RWPE1 (cell line): ENCODE data around the gene RXFP2.

Source experiments
- CTCF ChIA-PET: fragments of 350-600 bp; sonication (Branson Sonifier 250); formaldehyde crosslinking; extraction: SDS; loops from one replicate; lab custom pipeline; 2021; lab: Yijun Ruan, JAX
- POLR2A ChIA-PET: fragments of 400-600 bp; formaldehyde crosslinking; extraction: SDS; loops from one replicate; lab custom pipeline; 2020; ENCODE audit warnings: antibody characterized with exemption; ENCODE audit not compliant: low non-redundant PET; lab: Yijun Ruan, JAX
- DNase-seq: peaks from one replicate; pipeline ENCODE4 v3.0.0; 2012; ENCODE audit warnings: low spot score
- H3K27ac ChIP-seq: fragments of 450-650 bp; 2 replicates; pipeline ENCODE4 v1.5.1; 2017
- TF ChIP-seq, protein P1 (sequence below): fragments of 450-650 bp; conservative IDR thresholded peaks from 2 replicates; pipeline ENCODE4 v1.5.1; 2017; ENCODE audit warnings: low read depth, mild to moderate bottlenecking

The RXFP2 gene

DNA sequence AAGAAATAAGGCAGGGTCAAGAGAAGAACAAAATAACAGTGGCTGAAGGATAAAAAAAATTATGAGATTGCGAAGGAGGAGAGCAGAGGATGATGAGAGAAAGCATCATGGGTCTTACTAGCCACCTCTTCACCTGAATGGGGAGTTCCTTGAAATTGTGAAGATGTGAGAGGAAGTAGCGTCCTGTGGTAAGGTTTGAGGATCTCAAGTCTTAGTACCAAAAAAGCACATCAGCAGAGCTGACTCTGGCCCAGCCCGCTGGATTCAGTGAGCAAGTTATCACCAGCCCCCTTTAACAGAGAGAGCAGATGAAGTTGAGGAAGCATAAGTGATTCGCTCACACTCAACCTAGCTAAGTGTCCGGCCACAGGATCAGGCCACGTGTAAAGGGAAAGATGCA is 61.8 kb downstream of the RXFP2 start:
- TF ChIP-seq, protein P1, sequence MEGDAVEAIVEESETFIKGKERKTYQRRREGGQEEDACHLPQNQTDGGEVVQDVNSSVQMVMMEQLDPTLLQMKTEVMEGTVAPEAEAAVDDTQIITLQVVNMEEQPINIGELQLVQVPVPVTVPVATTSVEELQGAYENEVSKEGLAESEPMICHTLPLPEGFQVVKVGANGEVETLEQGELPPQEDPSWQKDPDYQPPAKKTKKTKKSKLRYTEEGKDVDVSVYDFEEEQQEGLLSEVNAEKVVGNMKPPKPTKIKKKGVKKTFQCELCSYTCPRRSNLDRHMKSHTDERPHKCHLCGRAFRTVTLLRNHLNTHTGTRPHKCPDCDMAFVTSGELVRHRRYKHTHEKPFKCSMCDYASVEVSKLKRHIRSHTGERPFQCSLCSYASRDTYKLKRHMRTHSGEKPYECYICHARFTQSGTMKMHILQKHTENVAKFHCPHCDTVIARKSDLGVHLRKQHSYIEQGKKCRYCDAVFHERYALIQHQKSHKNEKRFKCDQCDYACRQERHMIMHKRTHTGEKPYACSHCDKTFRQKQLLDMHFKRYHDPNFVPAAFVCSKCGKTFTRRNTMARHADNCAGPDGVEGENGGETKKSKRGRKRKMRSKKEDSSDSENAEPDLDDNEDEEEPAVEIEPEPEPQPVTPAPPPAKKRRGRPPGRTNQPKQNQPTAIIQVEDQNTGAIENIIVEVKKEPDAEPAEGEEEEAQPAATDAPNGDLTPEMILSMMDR = no peak
- ChIA-PET CTCF (no interaction called here), POLR2A (no interaction called here)
- no peak for DNase-seq
- no peak overlapping the region for H3K27ac ChIP-seq

DNA sequence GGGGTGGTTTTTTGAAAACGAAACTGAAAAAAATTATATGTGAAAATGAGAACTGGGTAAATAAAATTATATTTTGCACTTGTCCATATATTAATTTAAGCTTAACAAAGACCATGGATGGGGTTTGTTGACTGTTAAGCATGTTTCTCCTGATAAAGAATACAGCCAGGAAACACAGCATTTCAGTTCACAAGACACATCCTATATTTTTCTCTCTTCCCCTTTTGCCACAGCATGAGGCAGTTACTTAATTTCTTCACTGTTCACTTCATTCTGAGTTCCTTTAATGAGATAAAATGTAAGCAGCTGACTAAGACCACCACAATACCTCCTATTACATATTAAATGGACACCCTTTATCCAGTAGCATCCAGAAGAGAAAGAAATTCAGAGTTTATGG is 64.0 kb downstream of the RXFP2 start:
- ChIA-PET CTCF (interaction anchor here (0.7 kb wide), 1 partner anchor 29 kb away, joined by 3 read pairs; no protein-coding TSS in a partner anchor), POLR2A (no interaction called here)
- H3K27ac ChIP-seq = no peak overlapping the region
- TF ChIP-seq, protein P1 = no peak
- no peak for DNase-seq

DNA sequence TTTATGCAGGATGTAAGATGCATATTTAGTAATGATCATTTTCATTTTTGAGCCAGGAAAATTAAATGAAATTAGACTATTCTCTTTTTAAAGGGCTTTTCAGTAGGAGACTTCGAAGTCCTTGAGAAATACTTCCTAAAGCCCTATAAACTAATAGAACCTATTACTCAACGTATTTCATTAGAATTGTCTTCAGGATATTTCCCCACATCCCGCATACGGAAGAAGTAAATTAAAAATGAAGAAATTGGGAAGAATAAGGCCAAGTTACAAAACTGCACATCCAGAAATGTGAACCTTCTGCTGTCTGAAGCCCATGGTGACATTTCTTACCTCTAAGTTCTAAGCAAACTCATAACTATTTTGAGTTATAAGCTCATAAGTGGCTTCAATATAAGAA is 66.5 kb downstream of the RXFP2 start:
- CTCF ChIA-PET = no interaction called here
- H3K27ac ChIP-seq = no peak overlapping the region
- POLR2A ChIA-PET = no interaction called here
- no peak for DNase-seq
- TF ChIP-seq, protein P1 = no peak

DNA sequence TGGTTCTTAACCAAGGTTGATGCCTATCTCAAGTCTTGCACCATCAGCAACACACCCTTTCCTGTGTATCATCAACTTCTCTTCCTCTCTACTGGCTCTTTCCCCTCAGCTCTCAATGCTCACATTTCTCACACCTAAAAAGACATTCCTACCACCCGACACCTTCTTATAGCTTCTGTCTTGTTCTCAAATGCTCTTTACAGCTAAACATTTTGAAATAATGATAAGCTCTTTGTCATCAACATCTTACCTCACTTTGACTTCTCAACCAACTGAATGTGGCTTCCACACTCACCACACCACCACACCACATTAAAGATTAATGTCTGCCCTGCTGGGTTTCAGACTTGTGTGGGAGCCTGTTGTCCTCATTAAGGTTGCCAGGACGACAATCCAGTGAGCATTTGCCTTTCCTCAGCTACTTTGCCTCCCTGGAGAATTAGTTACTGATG is 67.8 kb downstream of the RXFP2 start:
- no peak for DNase-seq
- POLR2A ChIA-PET = no interaction called here
- TF ChIP-seq, protein P1 = no peak
- CTCF ChIA-PET = interaction anchor here (0.6 kb wide), 1 partner anchor 1572 kb away, joined by 7 read pairs; no protein-coding TSS in a partner anchor
- no peak overlapping the region for H3K27ac ChIP-seq

DNA sequence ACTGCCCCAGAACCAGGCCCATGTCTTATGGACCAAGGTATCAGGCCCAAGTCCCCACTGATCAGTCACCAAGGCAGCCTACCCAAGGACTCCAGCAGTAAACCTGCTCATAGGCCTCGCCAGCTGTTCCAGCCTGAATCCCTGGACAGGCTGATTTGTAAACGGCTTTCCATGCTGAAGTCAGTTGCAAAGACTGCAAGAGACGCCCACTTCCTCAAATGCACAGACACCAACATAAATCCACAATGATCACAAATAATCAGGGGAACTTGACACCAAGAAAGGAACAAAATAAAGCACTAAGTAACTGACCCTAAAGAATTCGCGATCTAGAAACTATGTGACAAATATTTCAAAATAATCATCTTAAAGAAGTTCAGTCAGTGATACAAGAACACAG is 75.2 kb downstream of the RXFP2 start:
- POLR2A ChIA-PET = no interaction called here
- DNase-seq = no peak
- TF ChIP-seq, protein P1 = no peak
- no peak overlapping the region for H3K27ac ChIP-seq
- CTCF ChIA-PET = no interaction called here

DNA sequence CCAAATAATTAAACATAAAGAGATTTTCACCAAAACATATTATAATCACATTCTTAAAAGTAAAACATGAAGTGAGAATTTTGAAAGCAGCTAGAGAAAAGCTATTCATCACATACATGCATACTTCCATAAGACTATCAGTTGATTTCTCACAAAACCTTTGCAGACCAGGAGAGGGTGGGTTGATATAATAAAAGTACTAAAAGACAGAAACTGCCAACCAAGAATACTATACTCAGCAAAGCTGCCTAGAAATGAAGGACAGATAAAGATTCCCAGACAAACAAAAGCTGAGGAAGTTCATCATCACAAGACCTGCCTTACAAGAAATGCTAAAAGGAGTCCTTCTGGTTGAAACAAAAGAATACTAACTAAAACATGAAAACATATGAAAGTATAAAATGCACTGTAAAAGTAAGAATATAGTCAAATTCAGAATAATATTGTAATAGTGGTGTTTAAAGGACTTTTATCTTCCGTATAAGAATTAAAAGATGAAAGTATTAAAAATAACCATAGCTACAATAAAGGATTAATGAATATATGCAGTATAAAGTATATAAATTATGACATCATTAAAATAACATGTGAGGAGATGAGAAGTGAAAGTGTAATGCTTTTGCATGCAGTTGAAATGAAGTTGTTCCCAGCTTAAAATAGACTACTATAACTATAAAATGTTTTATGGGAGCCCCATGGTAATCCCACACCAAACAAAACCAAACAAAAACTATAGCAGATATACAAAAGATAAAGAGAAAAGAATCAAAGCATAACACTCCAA is 76.2 kb downstream of the RXFP2 start:
- TF ChIP-seq, protein P1 = no peak
- ChIA-PET CTCF (interaction anchor here (0.6 kb wide), 1 partner anchor 50 kb away, joined by 3 read pairs; no protein-coding TSS in a partner anchor), POLR2A (no interaction called here)
- H3K27ac ChIP-seq = no peak overlapping the region
- no peak for DNase-seq
